Left ventricle myocardium superior (tissue), 1 donor: ENCODE results near the gene VPS35. TPM values are rescaled to one million over a fixed set of nuclear protein-coding genes. Genes with fewer than 3 reads are reported as not detected.

Experiments used
- ATAC-seq: fragments of 200-7000 bp; cut with Tn5 transposase; one replicate; pipeline ENCODE4 v1.9.1; 2020; ENCODE audit warnings: mild to moderate bottlenecking, moderate library complexity
- DNase-seq: peaks from one replicate; pipeline ENCODE4 v3.0.0-alpha.2; 2020
- intact Hi-C: fragments of 100-400 bp; cut with micrococcal nuclease; formaldehyde crosslinking; loops from one replicate; pipeline ENCODE4 v1.11.0; 2022
- total RNA-seq: library from RNA; stranded (reverse); fragmentation: NEBNext Ultra II Directional; extraction: Animal tissue kit (Norgen Biotek cat#: 25700); gene quantifications from one replicate; pipeline ENCODE4 v1.2.1, GENCODE V29; 2021
- donor health status: DM: no; HTN: yes; CAD: no; lungs with severe emphysema.

VPS35 gene
- total RNA-seq, 1 donor from 2014 or later: 89.2 TPM

DNA sequence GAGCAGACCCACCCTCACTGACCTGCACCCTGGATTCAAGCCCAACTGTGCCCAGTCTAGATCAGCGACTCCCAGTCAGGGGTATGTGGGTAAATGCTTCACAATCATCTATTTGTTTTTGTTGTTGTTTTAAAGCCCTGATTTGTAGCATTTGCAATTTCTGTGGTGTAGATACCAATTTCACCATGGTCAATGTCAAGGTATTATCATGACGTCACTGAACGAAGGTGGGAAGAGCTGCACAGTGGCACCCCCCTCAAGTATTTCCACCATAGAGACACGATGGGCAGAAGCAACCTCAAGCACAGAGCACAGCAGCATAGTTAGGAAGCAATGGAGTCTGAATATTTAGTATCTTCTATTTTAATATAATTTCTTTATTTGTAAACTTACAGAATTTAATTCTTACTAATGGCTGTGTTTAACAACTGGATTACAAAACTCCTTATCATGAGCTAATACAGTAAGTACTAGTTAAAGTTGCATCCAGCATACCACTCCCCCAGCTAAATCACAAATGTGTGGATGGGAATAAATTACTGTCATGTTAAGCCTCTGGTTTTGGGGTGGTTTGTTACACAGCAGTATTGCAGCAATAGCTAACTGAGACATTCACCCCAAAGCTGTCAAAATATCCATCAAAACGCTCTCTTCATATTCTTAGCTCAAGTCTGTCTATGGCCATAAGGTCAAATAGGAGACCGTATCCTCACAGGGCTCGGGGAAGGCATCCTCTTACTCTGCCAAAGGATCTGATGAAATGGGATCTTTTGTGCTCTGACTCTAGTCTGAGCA is 26.0 kb upstream of the VPS35 start:
- no peak for ATAC-seq
- intact Hi-C loops: no loop called here
- DNase-seq: no peak

DNA sequence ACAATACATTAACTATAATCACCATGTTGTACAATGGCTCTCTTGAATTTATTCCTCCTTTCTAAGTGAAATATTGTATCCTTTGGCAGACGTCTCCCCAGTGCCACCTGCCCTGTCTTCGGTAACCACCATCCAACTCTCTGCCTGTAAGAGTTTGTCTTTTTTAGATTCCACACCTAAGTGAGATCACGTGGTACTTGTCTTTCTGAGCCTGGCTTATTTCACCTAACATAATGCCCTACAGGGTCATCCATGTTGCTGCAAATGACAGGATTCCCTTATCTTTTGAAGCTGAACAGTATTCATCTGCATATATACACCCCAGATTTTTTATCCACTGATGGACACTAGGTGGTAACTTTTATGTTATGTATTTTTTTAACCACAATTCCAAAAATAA is 24.7 kb upstream of the VPS35 start:
- ATAC-seq: no peak
- intact Hi-C loops: no loop called here
- DNase-seq: no peak

DNA sequence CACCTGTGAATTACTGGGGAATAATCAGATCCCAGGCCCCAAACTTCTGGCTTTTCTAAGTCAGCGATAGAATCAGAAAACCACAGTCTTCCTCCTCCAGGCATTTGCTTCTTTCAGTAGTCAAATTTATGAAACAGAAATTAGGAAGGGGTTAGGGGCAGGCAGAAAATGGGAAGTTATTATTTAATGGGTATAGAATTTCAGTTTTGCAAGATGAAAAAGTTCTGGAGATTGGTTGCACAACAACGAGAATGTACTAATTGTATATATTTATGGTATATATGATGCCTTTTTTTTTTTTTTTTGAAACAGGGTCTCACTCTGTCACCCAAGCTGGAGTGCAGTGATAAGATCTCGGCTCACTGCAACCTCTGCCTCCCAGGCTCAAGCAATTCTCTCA is 23.9 kb upstream of the VPS35 start:
- intact Hi-C loops: no loop called here
- DNase-seq (no peak), ATAC-seq (no peak)

DNA sequence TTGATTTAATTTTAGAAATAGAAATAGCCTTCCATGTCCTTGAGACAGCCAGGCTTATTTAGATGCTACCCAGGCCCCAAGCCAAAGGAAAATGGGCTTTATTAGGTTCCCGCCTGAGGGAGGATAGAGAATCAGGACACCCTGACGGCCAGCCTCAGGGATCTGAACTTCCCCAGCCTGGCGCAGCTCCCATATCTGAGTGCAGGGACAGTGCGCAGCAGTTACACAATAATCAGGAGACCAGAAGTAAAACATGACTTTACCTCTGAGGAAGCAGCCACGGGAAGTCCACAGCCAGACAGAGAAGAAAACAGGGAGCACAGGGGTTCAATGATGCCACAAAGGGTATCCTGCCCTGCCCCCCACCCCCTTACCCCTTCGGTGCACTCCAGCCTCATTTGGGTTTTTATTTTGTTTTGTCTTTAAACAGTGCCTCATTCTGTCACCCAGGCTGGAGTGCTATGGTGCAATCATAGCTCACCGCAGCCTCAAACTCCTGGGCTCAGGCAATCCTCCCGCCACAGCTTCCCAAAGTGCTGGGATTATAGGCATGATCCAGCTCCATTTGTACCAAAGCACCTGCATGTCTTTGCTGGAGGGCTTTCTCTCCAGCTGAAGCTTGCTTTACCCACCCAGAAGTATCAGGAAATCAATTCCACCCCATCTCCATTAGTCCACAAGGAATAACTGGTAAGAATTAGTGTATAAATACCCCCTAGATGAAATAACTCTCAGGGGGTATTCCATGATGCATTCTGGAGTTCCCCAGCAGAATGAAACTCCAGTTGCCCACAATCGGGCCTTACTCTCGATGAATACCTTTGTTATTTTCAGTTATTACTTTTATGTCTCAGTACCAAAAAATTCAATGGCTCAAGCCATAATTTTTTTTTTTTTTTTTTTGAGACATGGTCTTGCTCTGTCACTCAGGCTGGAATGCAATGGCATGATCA is 22.4 kb upstream of the VPS35 start:
- ATAC-seq (peak; percentile 81), DNase-seq (peak; percentile 85)
- intact Hi-C loops: no loop called here

DNA sequence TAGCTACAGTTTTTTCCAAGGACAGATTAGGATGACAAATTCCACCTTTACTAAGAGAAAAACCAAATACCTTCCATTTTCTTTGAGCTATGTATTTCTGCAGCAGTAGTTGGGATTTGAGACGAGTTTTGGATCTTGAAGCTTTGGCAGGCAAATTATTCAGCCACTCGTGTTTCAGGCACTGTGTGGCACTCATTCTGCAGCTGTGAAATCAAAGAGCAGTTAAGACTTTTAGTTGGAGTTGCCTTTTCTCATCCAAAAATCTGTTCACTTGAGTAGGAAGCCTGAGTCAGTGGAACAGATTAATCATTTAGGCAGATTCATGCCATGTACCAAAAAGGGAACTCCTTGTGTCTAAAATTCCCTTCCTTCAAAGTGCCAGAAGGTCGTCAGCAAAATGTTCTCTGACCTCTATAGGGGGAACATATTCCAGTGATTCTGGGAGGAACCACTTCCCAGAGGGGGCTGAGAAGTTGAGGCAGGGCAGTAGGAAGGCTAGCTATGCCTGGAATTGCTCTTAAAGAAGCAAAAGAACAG is 20.6 kb upstream of the VPS35 start:
- DNase-seq (no peak), ATAC-seq (no peak)
- intact Hi-C loops: no loop called here

DNA sequence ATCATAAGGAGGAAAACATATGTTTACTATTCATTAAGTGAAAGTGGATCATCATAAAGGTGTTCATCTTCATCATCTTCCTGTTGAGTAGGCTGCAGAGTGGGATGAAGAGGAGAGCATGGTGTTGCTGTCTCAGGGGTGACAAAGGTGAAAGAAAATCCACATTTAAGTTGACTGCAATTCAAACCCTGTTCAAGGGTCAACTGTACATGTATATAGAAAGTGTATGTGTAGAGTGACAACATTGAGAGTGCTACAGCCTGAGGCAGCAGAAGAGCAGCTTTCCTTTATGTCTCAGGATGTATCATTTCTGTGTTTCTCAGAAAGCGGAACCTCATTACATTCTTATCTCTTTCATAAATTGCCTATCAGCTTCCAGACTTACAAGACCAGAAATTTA is 17.7 kb upstream of the VPS35 start:
- ATAC-seq (no peak), DNase-seq (no peak)
- intact Hi-C loops: no loop called here

DNA sequence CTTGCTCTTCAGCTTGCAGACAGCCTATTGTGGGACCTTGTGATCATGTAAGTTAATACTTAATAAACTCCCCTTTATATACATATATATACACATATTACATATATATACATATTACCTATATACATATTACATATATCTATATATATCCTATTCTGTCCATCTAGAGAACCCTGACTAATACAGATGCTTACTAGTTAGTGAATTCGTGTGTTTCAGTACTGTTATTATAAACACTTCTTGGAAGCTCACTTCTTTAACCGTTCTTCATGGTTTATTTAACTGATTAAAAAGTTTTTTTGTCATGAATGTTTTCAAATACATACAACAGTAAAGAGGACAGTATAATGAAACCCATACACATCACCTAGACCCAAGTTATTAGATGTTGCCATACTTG is 13.1 kb upstream of the VPS35 start:
- DNase-seq: no peak
- ATAC-seq: no peak
- intact Hi-C loops: no loop called here

DNA sequence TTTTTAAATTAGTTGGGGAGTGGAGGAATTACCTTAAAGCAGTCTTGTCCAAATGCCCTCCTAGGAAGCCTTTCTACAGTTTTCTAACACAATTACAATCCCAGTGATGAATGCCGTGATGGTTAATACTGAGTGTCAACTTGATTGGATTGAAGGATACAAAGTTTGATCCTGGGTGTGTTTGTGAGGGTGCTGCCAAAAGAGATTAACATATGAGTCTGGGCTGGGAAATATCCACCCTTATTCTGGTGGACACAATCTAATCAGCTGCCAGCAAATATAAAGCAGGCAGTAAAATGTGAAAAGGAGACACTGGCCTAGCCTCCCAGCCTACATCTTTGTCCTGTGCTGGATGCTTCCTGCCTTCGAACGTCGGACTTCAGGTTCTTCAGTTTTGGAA is 12.6 kb upstream of the VPS35 start:
- no peak for DNase-seq
- no peak for ATAC-seq
- intact Hi-C loops: no loop called here

DNA sequence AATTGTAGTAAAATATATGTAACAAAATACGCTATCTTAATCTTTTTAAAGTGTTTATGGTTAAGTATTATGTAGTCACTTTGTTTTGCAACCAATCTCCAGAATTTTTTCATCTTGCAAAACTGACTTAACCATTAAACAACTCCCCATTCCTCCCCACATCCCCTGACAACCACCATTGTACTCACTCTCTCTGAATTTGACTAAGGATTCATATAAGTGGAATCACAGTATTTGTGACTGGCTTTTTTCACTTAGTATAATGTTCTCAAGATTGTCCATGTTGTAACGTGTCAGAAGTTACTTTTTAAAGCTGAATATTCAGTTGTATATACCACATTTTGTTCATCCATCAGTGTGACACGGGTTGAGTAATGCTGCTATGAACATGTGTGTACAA is 11.1 kb upstream of the VPS35 start:
- intact Hi-C loops: no loop called here
- no peak for ATAC-seq
- DNase-seq: no peak

DNA sequence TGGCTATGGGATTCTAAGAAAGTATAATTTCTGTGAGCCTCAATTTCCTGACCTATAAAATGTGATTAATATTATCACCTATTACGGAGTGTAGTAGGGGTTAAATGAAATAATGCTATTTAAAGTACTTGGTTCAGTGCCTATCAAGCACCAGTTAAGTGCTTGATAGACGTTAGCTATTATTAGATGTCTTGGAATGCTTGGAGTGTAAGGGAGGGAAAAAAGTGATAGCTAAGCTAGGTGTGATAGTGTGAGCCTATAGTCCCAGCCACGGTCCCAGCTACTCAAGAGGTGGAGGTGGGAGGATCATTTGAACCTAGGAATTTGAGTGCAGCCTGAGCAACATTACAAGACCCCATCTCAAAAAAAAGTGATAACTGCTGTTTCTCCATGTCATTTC is 8.0 kb upstream of the VPS35 start:
- no peak for DNase-seq
- ATAC-seq: peak; percentile 76
- intact Hi-C loops: no loop called here

DNA sequence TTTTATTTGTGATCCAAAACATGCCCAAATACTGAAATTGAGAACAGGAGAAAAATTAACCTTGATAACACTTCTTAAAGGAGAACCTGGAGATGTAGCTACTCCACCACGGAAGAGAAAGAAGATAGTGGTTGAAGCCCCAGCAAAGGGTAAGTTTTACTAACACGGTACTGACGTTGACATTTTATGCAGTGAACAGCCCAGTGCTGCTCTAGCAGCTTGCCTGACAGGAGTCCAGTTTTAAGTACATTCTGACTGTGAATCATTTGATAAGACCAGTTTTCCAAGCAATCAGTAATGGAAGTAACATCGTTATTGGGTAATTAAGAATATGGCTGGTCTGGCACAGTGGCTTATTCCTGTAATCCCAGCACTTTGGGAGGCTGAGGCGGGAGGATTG is 7.0 kb upstream of the VPS35 start:
- intact Hi-C loops: no loop called here
- DNase-seq (no peak), ATAC-seq (peak; percentile 37)

DNA sequence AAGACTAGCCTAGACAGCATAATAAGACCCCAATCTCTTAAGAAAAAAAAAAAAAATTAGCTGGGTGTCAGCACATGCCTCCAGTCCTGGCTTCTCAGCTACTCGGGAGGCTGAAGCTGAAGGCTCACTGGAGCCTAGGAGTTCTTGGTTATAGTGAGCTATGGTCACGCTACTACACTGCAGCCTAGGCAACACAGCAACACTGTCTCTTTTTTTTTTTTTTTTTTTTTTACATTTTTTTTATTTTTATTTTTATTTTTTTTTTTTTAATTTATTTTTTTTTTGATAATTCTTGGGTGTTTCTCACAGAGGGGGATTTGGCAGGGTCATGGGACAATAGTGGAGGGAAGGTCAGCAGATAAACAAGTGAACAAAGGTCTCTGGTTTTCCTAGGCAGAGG is 4.6 kb upstream of the VPS35 start:
- ATAC-seq: no peak
- no peak for DNase-seq
- intact Hi-C loops: no loop called here

DNA sequence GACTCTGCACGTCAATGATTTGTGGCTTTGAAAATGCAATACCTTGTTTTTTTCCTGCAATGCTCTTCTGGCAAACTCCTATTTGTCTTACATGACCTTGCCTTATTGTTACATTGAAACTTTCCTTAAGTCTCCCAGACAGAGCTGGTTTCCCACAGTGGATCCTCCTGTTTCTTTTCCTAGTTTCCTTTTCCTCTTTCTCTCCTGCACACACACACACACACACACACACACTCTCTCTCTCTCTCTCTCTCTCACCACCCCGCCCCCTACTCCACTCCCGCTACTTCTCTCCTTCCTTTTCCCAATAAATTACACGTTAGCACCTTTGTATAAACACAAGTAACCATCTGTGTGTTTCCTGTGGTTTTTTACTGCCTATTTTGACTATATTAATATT is 2.7 kb upstream of the VPS35 start:
- intact Hi-C loops: no loop called here
- ATAC-seq (no peak), DNase-seq (no peak)

DNA sequence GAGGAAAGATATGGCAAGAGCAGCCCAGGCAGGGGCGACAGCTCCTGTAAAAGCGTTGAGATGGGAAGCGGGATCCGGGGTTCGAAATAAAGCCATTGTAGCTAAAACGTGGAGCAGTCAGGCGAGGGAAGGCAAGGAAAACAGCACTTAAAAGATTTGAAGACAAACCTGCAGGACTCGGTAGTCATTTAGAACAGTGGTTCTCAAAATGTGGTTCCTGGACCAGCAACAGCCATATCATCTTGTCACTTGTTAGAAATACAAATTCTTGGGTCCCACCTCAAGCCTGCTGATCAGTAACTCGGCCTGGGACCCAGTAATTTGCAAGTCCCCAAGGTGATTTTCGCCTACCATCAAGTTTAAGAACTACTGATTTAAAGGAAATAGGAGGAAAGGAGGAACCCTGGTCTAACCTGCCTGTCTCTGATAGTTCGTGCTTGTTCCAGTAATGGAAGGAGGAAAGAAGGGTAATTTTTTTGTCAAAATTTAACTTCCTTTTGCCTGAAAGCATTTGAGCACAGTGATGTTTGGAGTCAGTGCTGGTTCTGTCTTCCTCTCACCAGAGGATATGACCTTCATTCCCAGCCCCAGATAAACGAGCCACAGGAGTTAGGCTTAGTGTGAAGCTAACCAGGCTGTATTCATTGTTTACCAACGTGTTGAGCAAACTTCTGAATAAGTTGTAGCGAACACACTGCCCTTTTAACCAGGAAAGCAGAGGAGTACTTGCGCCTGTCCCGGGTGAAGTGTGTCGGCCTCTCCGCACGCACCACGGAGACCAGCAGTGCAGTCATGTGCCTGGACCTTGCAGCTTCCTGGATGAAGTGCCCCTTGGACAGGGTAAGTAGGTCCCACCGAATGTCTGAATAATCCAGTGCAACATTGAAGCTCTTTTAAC is 1.6 kb upstream of the VPS35 start:
- intact Hi-C loops: no loop called here
- no peak for DNase-seq

DNA sequence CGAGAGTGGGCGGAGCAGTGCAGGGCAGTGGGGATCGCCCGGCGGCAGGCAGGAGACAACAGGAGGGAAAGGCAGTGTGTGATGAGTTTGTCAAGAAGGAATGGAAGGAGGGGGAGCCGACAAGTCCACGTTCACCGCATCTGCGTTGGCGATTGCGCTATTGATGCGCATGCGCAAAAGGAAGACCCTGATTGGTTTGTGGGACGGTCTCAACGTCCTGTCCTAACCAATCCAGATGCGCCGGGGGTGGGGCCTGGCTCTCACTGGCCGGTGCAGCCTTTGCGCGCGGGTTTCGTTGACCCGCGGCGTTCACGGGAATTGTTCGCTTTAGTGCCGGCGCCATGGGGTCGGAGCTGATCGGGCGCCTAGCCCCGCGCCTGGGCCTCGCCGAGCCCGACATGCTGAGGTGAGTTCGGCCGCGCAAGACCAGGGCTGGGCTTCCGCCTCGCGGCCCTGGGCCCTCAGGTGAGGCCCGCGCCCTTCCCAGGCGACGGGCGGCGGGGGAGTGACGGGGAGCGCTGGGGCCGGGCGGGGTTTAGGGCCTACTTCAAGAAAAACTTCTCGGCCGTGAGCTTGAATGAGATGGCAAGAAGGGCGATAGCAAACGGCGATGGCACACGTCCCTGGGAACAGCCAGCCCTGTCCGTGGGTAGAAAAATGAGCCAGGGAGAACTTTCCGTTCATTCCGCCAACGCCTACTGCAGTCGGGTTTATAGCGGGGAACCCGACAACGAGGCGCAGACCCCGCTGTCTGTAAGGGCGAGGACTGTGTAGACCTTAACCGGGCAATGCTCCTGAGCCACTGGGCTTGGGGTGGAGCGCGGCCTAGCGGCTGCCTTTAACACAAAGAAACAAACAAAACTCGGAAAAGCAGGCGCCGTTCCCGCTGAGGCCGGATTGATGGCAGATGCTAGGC is 645 bp upstream of the VPS35 start, which contains the start of gene ORC6:
ORC6 (plus strand) TSS at position 295 of the 916 bp plus-strand sequence; CDS start at position 342, 47 bp downstream.
- DNase-seq: peak; percentile 99
- intact Hi-C loops: loop anchor here (5.0 kb wide), 1 partner anchor 113 kb away; no protein-coding TSS in a partner anchor
- peak; percentile 91 for ATAC-seq

More for the DNA sequence above, 1.6 kb upstream of the VPS35 start:
- no peak for ATAC-seq

DNA sequence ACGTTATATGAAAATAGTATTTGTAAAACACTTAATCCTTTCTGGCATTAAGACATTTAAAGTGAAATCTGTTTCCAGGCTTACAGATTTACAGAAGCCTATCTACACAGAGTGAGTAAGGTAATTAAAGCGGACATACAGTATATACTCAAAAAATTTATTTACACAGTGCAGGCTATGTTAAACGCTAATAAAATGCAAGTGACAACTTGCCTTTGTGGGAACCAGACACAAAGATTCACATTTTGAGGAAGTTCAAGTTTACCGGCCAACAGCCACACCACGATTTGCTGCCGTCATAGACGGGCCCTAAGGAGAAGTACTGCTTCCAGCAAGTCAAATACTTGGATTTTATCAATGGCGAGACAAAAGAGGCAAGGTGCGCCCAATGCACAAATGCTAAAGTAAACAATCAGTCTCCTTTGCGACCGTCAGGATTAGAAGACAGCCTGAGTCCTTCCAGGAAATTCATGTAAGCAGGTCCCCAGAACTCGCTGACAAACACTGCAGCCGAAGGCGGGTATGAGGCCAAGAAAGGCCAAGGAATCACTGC is 801 bp downstream of the VPS35 start:
- intact Hi-C loops: loop anchor here (5.0 kb wide), 1 partner anchor 114 kb away; no protein-coding TSS in a partner anchor
- ATAC-seq (peak; percentile 0), DNase-seq (no peak)

DNA sequence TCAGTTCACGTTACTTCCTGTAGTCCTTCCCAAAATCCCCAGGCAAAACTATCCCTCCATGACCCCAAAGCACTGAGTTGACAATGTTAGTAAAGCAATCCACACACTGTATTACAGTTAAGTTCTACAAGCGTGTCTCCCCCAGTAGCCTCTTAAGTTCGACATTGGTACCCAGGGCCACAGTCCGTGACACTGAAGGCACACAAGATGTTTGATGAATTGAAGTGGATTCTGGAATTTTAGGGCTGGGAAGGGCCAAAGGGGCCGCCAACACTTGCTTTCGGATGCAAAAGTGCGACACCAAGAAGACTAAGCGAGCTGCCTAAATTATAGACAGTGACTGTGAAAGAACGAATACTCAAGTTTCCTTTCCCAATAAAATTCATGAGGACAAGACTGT is 1.5 kb downstream of the VPS35 start:
- ATAC-seq (no peak), DNase-seq (no peak)
- intact Hi-C loops: loop anchor here (5.0 kb wide), 1 partner anchor 115 kb away; no protein-coding TSS in a partner anchor
